ENCODE data around the gene CRYL1. TPM values are rescaled to one million over a fixed set of nuclear protein-coding genes. Genes with fewer than 3 reads are reported as not detected.

CRYL1 gene
- total RNA-seq, 1 donor from 2014 or later: 24.9 TPM

GRCh38 chr13:20546556-20546955, 20.9 kb upstream of the CRYL1 start:
- no peak for DNase-seq
- H3K27me3 ChIP-seq (ENCODE audit: low read depth): no peaks in the 10 kb centered on the region
- TF ChIP-seq CTCF (IDR thresholded peaks at IDR 0.05): no peak
- H3K36me3 ChIP-seq: no peaks in the 10 kb centered on the region
- no peaks in the 10 kb centered on the region for H3K4me1 ChIP-seq
- H3K9me3 ChIP-seq: no peaks in the 10 kb centered on the region
- intact Hi-C loops (cut with DNase I): no loop called here
- H3K27ac ChIP-seq: no peak overlapping the region
- peak; percentile 26 to 59 for ATAC-seq
- H3K4me3 ChIP-seq: no peak overlapping the region

GRCh38 chr13:20544201-20544923, 18.7 kb upstream of the CRYL1 start:
- no peaks in the 10 kb centered on the region for H3K4me1 ChIP-seq
- no peak overlapping the region for H3K4me3 ChIP-seq
- H3K36me3 ChIP-seq: no peaks in the 10 kb centered on the region
- no peaks in the 10 kb centered on the region for H3K27me3 ChIP-seq (ENCODE audit: low read depth)
- no peaks in the 10 kb centered on the region for H3K9me3 ChIP-seq
- intact Hi-C loops (cut with DNase I): no loop called here
- ATAC-seq (peak; percentile 23 to 53), DNase-seq (no peak)
- no peak for TF ChIP-seq CTCF (IDR thresholded peaks at IDR 0.05)
- no peak overlapping the region for H3K27ac ChIP-seq

- no peak overlapping the region for H3K27ac ChIP-seq
- intact Hi-C loops (cut with DNase I): no loop called here
- no peak for DNase-seq
- H3K27me3 ChIP-seq (ENCODE audit: low read depth): no peaks in the 10 kb centered on the region
- no peak for TF ChIP-seq CTCF (IDR thresholded peaks at IDR 0.05)
- no peaks in the 10 kb centered on the region for H3K4me1 ChIP-seq
- H3K9me3 ChIP-seq: peaks cover 14% of the 10 kb centered on the region
- H3K4me3 ChIP-seq: no peak overlapping the region
- no peaks in the 10 kb centered on the region for H3K36me3 ChIP-seq
- no peak for ATAC-seq
Observed at GRCh38 chr13:20536992-20537391, 11.3 kb upstream of the CRYL1 start.

GRCh38 chr13:20534038-20534608, 8.5 kb upstream of the CRYL1 start:
- TF ChIP-seq CTCF (IDR thresholded peaks at IDR 0.05): no peak
- Histone ChIP-seq H3K27me3 (ENCODE audit: low read depth) (no peaks in the 10 kb centered on the region), H3K36me3 (no peaks in the 10 kb centered on the region), H3K27ac (no peak overlapping the region), H3K4me3 (no peak overlapping the region), H3K4me1 (no peaks in the 10 kb centered on the region), H3K9me3 (peaks cover 14% of the 10 kb centered on the region)
- no peak for ATAC-seq
- no peak for DNase-seq
- intact Hi-C loops (cut with DNase I): no loop called here

- ATAC-seq: no peak
- H3K4me3 ChIP-seq: no peak overlapping the region
- intact Hi-C loops (cut with DNase I): no loop called here
Observed at GRCh38 chr13:20528452-20528851, 2.8 kb upstream of the CRYL1 start.

More at GRCh38 chr13:20528452-20528851, 2.8 kb upstream of the CRYL1 start:
- DNase-seq: no peak
- no peak overlapping the region for H3K27ac ChIP-seq
- no peak for TF ChIP-seq CTCF (IDR thresholded peaks at IDR 0.05)
- H3K27me3 ChIP-seq (ENCODE audit: low read depth): no peaks in the 10 kb centered on the region
- peaks cover 19% of the 10 kb centered on the region for H3K4me1 ChIP-seq
- no peaks in the 10 kb centered on the region for H3K36me3 ChIP-seq
- no peaks in the 10 kb centered on the region for H3K9me3 ChIP-seq

Measured in lower lobe of right lung (tissue), 2 donors.